GM12878 (cell line): Measurements from ENCODE around the gene ARHGEF3. TPM values are rescaled to one million over a fixed set of nuclear protein-coding genes. Genes with fewer than 3 reads are reported as not detected.

Experiments
- ATF2 ChIP-seq: IDR thresholded peaks from 2 replicates; pipeline ENCODE4 v1.6.1; 2012; ENCODE audit warnings: low read length, inconsistent platforms
- ATF7 ChIP-seq: fragments of 450-650 bp; IDR thresholded peaks from 2 replicates; pipeline ENCODE4 v1.6.1; 2016; ENCODE audit warnings: low read depth, mild to moderate bottlenecking
- CBX3 ChIP-seq: fragments of 200-600 bp; sonication (generic); IDR thresholded peaks from 2 replicates; pipeline ENCODE4 v1.6.1; 2016; ENCODE audit warnings: low read depth, borderline replicate concordance
- EED ChIP-seq: sonication (generic); IDR thresholded peaks from 2 replicates; pipeline ENCODE4 v1.6.1; 2016; ENCODE audit warnings: antibody characterized with exemption, low read depth
- MXI1 ChIP-seq: fragments of 150-350 bp; IDR thresholded peaks from 2 replicates; pipeline ENCODE4 v1.6.1; 2011; ENCODE audit warnings: low read depth, mild to moderate bottlenecking, inconsistent platforms, low read length, improper control_type of control experiment
- POLR2A ChIP-seq: IDR thresholded peaks from 2 replicates; pipeline ENCODE4 v1.6.1; 2011; ENCODE audit warnings: low read depth, mild to moderate bottlenecking, low read length
- POLR2AphosphoS2 ChIP-seq: IDR thresholded peaks from 2 replicates; pipeline ENCODE4 v1.6.1; 2011; ENCODE audit warnings: low read depth, mild to moderate bottlenecking, low read length, improper control_type of control experiment, moderate library complexity
- RB1 ChIP-seq: fragments of 450-650 bp; formaldehyde crosslinking; IDR thresholded peaks from 2 replicates; pipeline ENCODE4 v1.6.1; 2017; ENCODE audit warnings: mild to moderate bottlenecking, borderline replicate concordance
- REST ChIP-seq: IDR thresholded peaks from 2 replicates; pipeline ENCODE4 v1.6.1; 2012; ENCODE audit warnings: mild to moderate bottlenecking, low read depth, low read length
- SMAD1 ChIP-seq: fragments of 450-650 bp; IDR thresholded peaks from 2 replicates; pipeline ENCODE4 v1.6.1; 2018; ENCODE audit warnings: mild to moderate bottlenecking, low read depth; ENCODE audit not compliant: partially characterized antibody
- SMAD5 ChIP-seq: IDR thresholded peaks from 2 replicates; pipeline ENCODE4 v1.6.1; 2016; ENCODE audit warnings: antibody characterized with exemption, low read depth
- SP1 ChIP-seq: IDR thresholded peaks from one replicate; pipeline ENCODE4 v1.6.1; 2011; ENCODE audit warnings: low read depth, low read length
- STAT1 ChIP-seq: fragments of 450-650 bp; conservative IDR thresholded peaks from 2 replicates; pipeline ENCODE4 v1.6.1; 2014; ENCODE audit warnings: antibody characterized with exemption, mild to moderate bottlenecking
- YBX1 ChIP-seq: fragments of 450-650 bp; IDR thresholded peaks from 2 replicates; pipeline ENCODE4 v1.6.1; 2016; ENCODE audit warnings: antibody characterized with exemption
- polyA plus RNA-seq, 11 experiments: library from polyadenylated mRNA; depleted of rRNA in 4 of 11; unstranded in 6 of 11; stranded (reverse) in 5 of 11; fragments of >200 nt; fragmentation: Nextera tagmentation in 4 of 11; fragmentation: Illumina TruSeq in 1 of 11; extraction: Ambion mirVana in 4 of 11; extraction: Trizol in 1 of 11; gene quantifications; 1 replicate in 1 of 11; 2 replicates in 10 of 11; pipeline versions ENCODE4 v1.2.1 to v1.2.3, GENCODE V29; 2011 to 2016; ENCODE audit warnings: inconsistent platforms in 2 of 11, missing spikeins in 2 of 11, low read depth in 1 of 11
- total RNA-seq, 4 experiments: library from RNA; depleted of rRNA in 3 of 4; stranded (reverse); fragments of >200 nt in 3 of 4; fragmentation: Illumina TruSeq in 1 of 4; extraction: Trizol in 1 of 4; gene quantifications; 2 replicates each; pipeline versions ENCODE4 v1.2.1 to v1.2.3, GENCODE V29; 2013 to 2021
- TF ChIP-seq, protein P1 (sequence below): fragments of 450-650 bp; IDR thresholded peaks from 2 replicates; pipeline ENCODE4 v1.6.1; 2017; ENCODE audit warnings: borderline replicate concordance
- TF ChIP-seq, protein P2 (sequence below): fragments of 150-350 bp; IDR thresholded peaks from 2 replicates; pipeline ENCODE4 v1.6.1; 2014; ENCODE audit warnings: mild to moderate bottlenecking, low read depth, low read length
- TF ChIP-seq, protein P3 (sequence below): fragments of 450-650 bp; IDR thresholded peaks from 2 replicates; pipeline ENCODE4 v1.6.1; 2016; ENCODE audit warnings: mild to moderate bottlenecking, moderate library complexity, borderline replicate concordance
- TF ChIP-seq, protein P4 (sequence below): IDR thresholded peaks from 2 replicates; pipeline ENCODE4 v1.6.1; 2012; ENCODE audit warnings: low read depth, low read length, improper control_type of control experiment

The ARHGEF3 gene
- total and polyA plus RNA-seq, 10 of the 15 experiments (the other 5 are each of a cell fraction or from before 2014, with no cell fraction given), result 21.8 to 78.7 (median 56.2) TPM

GRCh38 chr3:56753206-56753820 lies 48.4 kb downstream of the ARHGEF3 start (continued):
- TF ChIP-seq SMAD5 (no peak), EED (peak; percentile 82), SMAD1 (no peak), REST (no peak), ATF2 (peak; percentile 95), POLR2A (no peak), MXI1 (no peak), POLR2AphosphoS2 (no peak), RB1 (no peak), CBX3 (no peak), SP1 (peak; percentile 26), STAT1 (no peak), ATF7 (peak; percentile 70), YBX1 (no peak)
- TF ChIP-seq, protein P1, sequence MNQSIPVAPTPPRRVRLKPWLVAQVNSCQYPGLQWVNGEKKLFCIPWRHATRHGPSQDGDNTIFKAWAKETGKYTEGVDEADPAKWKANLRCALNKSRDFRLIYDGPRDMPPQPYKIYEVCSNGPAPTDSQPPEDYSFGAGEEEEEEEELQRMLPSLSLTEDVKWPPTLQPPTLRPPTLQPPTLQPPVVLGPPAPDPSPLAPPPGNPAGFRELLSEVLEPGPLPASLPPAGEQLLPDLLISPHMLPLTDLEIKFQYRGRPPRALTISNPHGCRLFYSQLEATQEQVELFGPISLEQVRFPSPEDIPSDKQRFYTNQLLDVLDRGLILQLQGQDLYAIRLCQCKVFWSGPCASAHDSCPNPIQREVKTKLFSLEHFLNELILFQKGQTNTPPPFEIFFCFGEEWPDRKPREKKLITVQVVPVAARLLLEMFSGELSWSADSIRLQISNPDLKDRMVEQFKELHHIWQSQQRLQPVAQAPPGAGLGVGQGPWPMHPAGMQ, result no peak
- TF ChIP-seq, protein P2, sequence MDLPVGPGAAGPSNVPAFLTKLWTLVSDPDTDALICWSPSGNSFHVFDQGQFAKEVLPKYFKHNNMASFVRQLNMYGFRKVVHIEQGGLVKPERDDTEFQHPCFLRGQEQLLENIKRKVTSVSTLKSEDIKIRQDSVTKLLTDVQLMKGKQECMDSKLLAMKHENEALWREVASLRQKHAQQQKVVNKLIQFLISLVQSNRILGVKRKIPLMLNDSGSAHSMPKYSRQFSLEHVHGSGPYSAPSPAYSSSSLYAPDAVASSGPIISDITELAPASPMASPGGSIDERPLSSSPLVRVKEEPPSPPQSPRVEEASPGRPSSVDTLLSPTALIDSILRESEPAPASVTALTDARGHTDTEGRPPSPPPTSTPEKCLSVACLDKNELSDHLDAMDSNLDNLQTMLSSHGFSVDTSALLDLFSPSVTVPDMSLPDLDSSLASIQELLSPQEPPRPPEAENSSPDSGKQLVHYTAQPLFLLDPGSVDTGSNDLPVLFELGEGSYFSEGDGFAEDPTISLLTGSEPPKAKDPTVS, result no peak
- TF ChIP-seq, protein P3, sequence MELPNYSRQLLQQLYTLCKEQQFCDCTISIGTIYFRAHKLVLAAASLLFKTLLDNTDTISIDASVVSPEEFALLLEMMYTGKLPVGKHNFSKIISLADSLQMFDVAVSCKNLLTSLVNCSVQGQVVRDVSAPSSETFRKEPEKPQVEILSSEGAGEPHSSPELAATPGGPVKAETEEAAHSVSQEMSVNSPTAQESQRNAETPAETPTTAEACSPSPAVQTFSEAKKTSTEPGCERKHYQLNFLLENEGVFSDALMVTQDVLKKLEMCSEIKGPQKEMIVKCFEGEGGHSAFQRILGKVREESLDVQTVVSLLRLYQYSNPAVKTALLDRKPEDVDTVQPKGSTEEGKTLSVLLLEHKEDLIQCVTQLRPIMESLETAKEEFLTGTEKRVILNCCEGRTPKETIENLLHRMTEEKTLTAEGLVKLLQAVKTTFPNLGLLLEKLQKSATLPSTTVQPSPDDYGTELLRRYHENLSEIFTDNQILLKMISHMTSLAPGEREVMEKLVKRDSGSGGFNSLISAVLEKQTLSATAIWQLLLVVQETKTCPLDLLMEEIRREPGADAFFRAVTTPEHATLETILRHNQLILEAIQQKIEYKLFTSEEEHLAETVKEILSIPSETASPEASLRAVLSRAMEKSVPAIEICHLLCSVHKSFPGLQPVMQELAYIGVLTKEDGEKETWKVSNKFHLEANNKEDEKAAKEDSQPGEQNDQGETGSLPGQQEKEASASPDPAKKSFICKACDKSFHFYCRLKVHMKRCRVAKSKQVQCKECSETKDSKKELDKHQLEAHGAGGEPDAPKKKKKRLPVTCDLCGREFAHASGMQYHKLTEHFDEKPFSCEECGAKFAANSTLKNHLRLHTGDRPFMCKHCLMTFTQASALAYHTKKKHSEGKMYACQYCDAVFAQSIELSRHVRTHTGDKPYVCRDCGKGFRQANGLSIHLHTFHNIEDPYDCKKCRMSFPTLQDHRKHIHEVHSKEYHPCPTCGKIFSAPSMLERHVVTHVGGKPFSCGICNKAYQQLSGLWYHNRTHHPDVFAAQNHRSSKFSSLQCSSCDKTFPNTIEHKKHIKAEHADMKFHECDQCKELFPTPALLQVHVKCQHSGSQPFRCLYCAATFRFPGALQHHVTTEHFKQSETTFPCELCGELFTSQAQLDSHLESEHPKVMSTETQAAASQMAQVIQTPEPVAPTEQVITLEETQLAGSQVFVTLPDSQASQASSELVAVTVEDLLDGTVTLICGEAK, result no peak
- TF ChIP-seq, protein P4, sequence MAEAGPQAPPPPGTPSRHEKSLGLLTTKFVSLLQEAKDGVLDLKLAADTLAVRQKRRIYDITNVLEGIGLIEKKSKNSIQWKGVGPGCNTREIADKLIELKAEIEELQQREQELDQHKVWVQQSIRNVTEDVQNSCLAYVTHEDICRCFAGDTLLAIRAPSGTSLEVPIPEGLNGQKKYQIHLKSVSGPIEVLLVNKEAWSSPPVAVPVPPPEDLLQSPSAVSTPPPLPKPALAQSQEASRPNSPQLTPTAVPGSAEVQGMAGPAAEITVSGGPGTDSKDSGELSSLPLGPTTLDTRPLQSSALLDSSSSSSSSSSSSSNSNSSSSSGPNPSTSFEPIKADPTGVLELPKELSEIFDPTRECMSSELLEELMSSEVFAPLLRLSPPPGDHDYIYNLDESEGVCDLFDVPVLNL, result no peak
